Lower lobe of right lung (tissue), 2 donors: ENCODE results near the gene GPNMB. TPM values are rescaled to one million over a fixed set of nuclear protein-coding genes. Genes with fewer than 3 reads are reported as not detected.

ENCODE experiments used
- ATAC-seq, 2 donors: fragments of 200-7000 bp; cut with Tn5 transposase; one replicate each; pipeline ENCODE4 v1.9.1; 2020 to 2022; ENCODE audit warnings: mild to moderate bottlenecking in 2 of 2, moderate library complexity in 2 of 2
- DNase-seq: peaks from one replicate; pipeline ENCODE4 v3.0.0-alpha.2; 2020
- H3K27ac ChIP-seq: fragments of 200-600 bp; one replicate; pipeline ENCODE4 v1.8.0; 2022
- H3K27me3 ChIP-seq: fragments of 200-600 bp; one replicate; pipeline ENCODE4 v1.8.0; 2022; ENCODE audit warnings: low read depth
- H3K36me3 ChIP-seq: fragments of 200-600 bp; one replicate; pipeline ENCODE4 v1.8.0; 2022; ENCODE audit warnings: mild to moderate bottlenecking
- H3K4me1 ChIP-seq: fragments of 200-600 bp; one replicate; pipeline ENCODE4 v1.8.0; 2022
- H3K4me3 ChIP-seq: fragments of 200-600 bp; one replicate; pipeline ENCODE4 v1.8.0; 2022; ENCODE audit warnings: mild to moderate bottlenecking
- H3K9me3 ChIP-seq: fragments of 200-600 bp; one replicate; pipeline ENCODE4 v1.8.0; 2022
- intact Hi-C: fragments of 100-400 bp; cut with DNase I; formaldehyde crosslinking; loops from one replicate; pipeline ENCODE4 v1.11.0; 2022
- total RNA-seq: library from RNA; stranded (reverse); fragmentation: NEBNext Ultra II Directional; extraction: Animal tissue kit (Norgen Biotek cat#: 25700); gene quantifications from one replicate; pipeline ENCODE4 v1.2.1, GENCODE V29; 2021
- TF ChIP-seq, protein P1 (sequence below): fragments of 200-600 bp; IDR thresholded peaks from one replicate; pipeline ENCODE4 v1.8.0; 2022; ENCODE audit warnings: antibody characterized with exemption, mild to moderate bottlenecking
- donor health status: DM: no; HTN: yes; CAD: no; lungs with severe emphysema.

GPNMB gene
- total RNA-seq, 1 donor from 2014 or later = 452 TPM

- intact Hi-C loops = no loop called here
- Histone ChIP-seq H3K9me3 (no peaks in the 10 kb centered on the region), H3K27me3 (no peaks in the 10 kb centered on the region), H3K36me3 (no peaks in the 10 kb centered on the region), H3K4me1 (no peaks in the 10 kb centered on the region), H3K4me3 (no peak overlapping the region), H3K27ac (no peak overlapping the region)
- no peak for ATAC-seq
- no peak for DNase-seq
- TF ChIP-seq, protein P1, sequence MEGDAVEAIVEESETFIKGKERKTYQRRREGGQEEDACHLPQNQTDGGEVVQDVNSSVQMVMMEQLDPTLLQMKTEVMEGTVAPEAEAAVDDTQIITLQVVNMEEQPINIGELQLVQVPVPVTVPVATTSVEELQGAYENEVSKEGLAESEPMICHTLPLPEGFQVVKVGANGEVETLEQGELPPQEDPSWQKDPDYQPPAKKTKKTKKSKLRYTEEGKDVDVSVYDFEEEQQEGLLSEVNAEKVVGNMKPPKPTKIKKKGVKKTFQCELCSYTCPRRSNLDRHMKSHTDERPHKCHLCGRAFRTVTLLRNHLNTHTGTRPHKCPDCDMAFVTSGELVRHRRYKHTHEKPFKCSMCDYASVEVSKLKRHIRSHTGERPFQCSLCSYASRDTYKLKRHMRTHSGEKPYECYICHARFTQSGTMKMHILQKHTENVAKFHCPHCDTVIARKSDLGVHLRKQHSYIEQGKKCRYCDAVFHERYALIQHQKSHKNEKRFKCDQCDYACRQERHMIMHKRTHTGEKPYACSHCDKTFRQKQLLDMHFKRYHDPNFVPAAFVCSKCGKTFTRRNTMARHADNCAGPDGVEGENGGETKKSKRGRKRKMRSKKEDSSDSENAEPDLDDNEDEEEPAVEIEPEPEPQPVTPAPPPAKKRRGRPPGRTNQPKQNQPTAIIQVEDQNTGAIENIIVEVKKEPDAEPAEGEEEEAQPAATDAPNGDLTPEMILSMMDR = no peak
Measured at GRCh38 chr7:23212841-23213240, 33.7 kb upstream of the GPNMB start.

- Histone ChIP-seq H3K9me3 (no peaks in the 10 kb centered on the region), H3K36me3 (no peaks in the 10 kb centered on the region), H3K27me3 (no peaks in the 10 kb centered on the region), H3K4me3 (no peak overlapping the region), H3K4me1 (no peaks in the 10 kb centered on the region), H3K27ac (no peak overlapping the region)
- TF ChIP-seq, protein P1 = no peak
- ATAC-seq (no peak), DNase-seq (no peak)
- intact Hi-C loops = no loop called here
Measured at GRCh38 chr7:23213755-23214154, 32.8 kb upstream of the GPNMB start.

GRCh38 chr7:23214423-23214822, 32.2 kb upstream of the GPNMB start:
- H3K4me3 ChIP-seq = no peak overlapping the region
- TF ChIP-seq, protein P1 = no peak
- no peaks in the 10 kb centered on the region for H3K27me3 ChIP-seq
- H3K36me3 ChIP-seq = no peaks in the 10 kb centered on the region
- no peak overlapping the region for H3K27ac ChIP-seq
- no peak for DNase-seq
- ATAC-seq = no peak
- intact Hi-C loops = no loop called here
- H3K4me1 ChIP-seq = no peaks in the 10 kb centered on the region
- no peaks in the 10 kb centered on the region for H3K9me3 ChIP-seq

GRCh38 chr7:23214938-23215337, 31.6 kb upstream of the GPNMB start:
- TF ChIP-seq, protein P1 = no peak
- H3K4me3 ChIP-seq = no peak overlapping the region
- H3K27ac ChIP-seq = no peak overlapping the region
- no peaks in the 10 kb centered on the region for H3K4me1 ChIP-seq
- ATAC-seq (no peak), DNase-seq (no peak)
- H3K27me3 ChIP-seq = no peaks in the 10 kb centered on the region
- no peaks in the 10 kb centered on the region for H3K36me3 ChIP-seq
- intact Hi-C loops = no loop called here
- no peaks in the 10 kb centered on the region for H3K9me3 ChIP-seq

DNA sequence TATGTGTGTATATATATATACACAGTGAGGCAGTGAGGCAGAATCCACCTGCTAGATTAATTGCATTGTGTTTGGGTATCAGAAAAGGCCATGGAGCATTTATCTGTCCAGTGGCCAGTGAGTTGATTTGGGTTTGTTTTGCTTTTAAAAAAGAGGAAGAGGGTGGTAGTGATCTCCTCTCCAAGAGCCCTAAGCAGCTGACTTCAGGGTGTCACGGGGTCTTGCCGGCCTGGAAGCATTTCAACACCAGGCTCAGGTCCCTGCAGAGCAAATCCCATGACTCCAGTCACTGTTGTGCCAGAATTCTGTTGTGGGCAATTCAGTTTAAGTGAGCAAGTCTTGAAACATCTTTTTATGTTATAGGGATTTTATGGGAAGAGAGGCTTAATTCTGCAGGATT, 30.6 kb upstream of the GPNMB start:
- no peaks in the 10 kb centered on the region for H3K4me1 ChIP-seq
- no peaks in the 10 kb centered on the region for H3K9me3 ChIP-seq
- ATAC-seq (peak; percentile 72 to 85), DNase-seq (peak; percentile 79)
- no peak overlapping the region for H3K4me3 ChIP-seq
- no peaks in the 10 kb centered on the region for H3K36me3 ChIP-seq
- no peaks in the 10 kb centered on the region for H3K27me3 ChIP-seq
- no peak overlapping the region for H3K27ac ChIP-seq
- TF ChIP-seq, protein P1 = no peak
- intact Hi-C loops = no loop called here

GRCh38 chr7:23218196-23218595, 28.4 kb upstream of the GPNMB start:
- intact Hi-C loops = no loop called here
- H3K27me3 ChIP-seq = no peaks in the 10 kb centered on the region
- H3K9me3 ChIP-seq = no peaks in the 10 kb centered on the region
- H3K4me3 ChIP-seq = no peak overlapping the region
- H3K27ac ChIP-seq = no peak overlapping the region
- DNase-seq (no peak), ATAC-seq (no peak)
- no peaks in the 10 kb centered on the region for H3K36me3 ChIP-seq
- TF ChIP-seq, protein P1 = no peak
- H3K4me1 ChIP-seq = no peaks in the 10 kb centered on the region
